T-helper 22 cell (primary cell): ENCODE measurements around the gene LILRB3.
"Not testable (repeated sequence)": the region's sequence is repeated elsewhere in the genome, so short reads cannot be mapped to it uniquely, and the experiment has no call there.

Experiments used
- DNase-seq: peaks from one replicate; pipeline ENCODE4 v3.0.0-alpha.2; 2020; ENCODE audit warnings: low read depth

LILRB3 gene

GRCh38 chr19:54222474-54223276, at the start of gene LILRB3:
TSS of gene LILRB3 (minus strand) at chr19:54223007. CDS start at chr19:54222976, 31 bp downstream.
- not testable (repeated sequence) for DNase-seq

- not testable (repeated sequence) for DNase-seq
Observed at GRCh38 chr19:54272181-54272580, 49.4 kb upstream of the LILRB3 start.

DNA sequence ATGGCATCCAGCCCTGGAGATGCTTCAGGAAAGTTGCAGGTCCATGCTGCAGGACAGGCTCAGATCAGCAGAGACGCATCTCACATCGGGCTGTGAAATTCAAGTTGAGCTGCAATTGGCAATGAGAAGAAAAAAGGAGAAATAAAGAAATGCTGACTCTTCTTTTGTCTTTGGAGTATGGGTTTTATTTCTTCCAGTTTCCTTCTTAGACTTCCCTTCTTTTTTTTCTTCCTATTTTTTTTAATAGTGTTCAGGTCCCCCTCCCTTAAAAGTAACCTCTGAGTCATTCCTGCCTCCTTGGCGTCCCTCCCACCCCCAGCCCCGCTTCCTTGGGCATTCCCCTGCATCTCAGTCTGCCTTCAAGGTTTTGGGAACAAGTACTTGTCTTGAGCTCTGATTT, 48.8 kb upstream of the LILRB3 start:
- not testable (repeated sequence) for DNase-seq

DNA sequence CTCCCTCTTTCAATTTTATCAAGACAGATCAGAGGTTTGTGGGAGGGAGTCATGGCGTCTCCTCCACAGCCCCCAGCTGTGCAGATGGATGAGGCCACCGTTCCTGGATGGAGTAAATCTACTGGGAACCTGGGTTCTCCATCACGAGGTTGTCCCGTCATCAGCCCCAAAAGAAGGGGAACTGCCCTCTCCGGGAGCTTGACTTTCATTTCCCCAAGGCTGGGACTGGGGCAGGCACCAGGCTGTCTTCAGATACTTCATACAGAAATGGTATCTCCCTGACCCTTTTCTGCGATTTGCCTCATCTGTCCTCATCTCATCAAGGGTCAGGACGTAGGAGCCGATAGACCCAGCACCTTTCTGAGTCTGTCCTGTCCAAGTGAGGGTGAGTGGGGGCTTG, 48.3 kb upstream of the LILRB3 start:
- no peak for DNase-seq

DNA sequence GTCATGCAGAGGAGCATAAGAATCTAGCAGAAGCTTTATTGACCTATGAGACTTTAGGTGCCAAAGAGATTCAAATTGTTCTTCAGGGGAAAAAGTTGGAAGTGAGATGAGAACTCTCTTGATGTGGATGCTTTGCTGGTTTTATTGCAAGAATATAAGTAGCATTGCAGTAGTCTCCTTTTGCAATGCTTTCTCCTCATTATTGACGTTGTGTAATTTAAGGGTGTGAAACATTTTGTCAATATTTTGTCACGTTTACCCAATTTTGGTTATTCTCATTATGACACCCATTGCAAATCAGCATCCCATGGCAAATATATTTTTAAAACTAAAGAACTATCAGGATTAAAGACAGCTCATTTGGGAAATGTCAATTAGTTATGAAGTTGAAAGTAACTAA, 46.1 kb upstream of the LILRB3 start:
- DNase-seq, result no peak

GRCh38 chr19:54266133-54266532, 43.3 kb upstream of the LILRB3 start:
- DNase-seq, result peak; percentile 11

GRCh38 chr19:54262470-54262869, 39.7 kb upstream of the LILRB3 start:
- DNase-seq, result no peak

DNA sequence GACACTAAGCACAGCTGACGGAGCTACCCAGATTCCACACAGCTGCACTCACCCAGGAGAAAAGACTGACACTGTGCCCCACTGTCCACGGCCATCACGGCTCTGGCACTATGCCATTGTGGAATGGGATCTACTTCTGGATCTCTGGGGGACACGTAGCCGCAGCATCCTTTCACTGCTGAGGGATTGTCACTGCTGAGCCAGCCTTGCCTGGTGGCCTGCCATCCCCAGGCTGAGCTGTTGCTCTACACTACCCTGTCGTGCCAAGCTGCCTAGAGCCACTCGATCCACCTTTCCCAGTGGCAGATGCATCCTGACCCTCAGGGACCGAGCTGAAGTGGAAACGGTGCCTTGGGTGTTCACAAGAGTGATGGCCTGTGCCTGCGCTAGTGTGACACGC, 39.3 kb upstream of the LILRB3 start:
- no peak for DNase-seq

DNA sequence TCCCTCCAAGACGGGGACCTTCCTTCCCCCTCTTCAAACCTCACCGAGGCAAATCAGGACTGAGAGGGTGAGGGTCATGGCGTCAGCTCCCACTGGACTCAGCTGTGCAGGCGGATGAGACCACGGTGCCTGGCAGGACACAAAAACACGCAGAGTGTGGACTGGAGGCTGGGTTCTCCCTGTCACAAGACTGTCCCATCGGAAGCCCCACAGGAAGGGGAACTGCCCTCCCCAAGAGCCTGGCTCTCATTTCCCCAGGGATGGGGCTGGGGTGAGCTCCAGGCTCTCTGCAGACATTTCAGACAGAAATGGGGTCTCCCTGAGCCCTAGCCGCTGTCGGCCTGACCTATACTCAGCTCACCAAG, 34.3 kb upstream of the LILRB3 start, which contains the start of gene LILRB5:
Gene LILRB5, minus strand, starts transcription at position 158 of the 365 bp plus-strand sequence. Its CDS starts 80 bp downstream, at position 78.
- no peak for DNase-seq

DNA sequence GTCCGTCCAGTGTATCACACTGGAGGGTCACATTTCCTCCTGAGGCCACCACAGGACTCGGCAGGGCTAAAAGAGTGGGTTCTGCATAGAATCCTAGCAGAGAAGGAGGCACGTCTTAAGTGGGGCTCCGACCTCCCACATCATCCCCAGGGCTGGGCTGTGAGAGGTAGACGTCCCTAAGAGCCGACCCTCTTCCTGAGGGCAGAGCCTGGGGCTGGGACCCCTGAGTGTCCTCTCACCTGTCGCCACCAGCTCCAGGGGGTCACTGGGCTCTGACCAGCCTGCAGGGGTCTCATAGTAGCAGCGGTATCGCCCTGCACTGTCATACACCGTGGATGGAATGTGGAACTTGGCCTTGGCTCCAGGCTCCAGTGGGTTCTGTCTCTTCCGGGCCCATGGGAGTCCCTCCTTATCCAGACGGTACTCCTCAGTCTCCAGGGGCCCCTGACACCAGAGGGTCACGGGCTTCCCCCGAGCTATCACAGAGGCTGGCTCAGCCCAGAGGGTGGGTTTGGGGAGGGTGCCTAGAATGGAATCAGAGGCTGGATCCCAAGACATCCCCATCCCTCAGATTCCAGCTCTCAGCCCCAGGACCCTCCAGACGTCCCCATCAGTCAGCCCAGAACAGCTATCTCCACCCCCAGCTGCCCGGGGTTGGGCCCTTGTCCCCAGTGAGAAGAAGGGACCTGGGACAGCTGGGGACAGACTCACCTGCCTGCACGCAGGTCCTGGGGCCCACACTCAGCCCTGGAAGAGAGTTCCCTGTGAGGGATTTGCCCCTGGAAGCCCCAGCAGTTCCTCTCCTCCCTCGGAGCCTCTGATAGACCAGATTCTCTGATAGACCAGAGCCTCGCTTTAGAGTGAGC, 33.7 kb upstream of the LILRB3 start:
- no peak for DNase-seq

DNA sequence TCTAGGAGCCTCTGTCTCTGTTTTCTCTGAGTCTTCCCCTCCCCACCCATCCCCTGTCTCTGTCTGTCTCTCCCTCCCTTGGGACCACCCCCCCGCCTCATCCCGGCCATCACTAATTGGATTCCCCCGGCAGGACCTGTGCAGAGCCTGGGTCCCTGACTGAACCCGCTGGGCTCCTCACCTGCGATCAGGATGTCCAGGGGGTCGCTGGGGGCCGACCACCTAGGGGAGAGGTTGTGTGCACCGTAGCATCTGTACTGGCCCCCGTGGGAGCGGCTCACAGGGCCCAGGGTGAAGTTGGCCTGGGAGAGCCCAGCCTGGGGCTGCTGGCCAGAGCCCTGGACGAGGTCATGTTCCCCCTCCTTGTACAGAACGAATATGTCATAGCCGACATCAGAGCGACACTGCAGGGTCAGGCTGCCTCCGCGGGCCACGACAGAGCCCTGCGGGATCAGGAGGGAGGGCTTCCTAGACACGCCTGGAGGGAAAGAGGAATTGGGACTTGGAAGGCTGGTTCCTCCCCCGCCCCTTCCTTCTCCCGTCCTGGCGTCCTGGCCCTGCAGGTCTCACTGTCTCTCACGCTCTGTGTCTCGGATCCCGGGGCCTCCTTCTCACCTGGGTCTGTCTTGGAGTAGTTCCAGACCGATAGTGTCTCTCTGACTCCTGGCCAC, 32.4 kb upstream of the LILRB3 start:
- no peak for DNase-seq

GRCh38 chr19:54254195-54254906, 31.5 kb upstream of the LILRB3 start:
- no peak for DNase-seq

DNA sequence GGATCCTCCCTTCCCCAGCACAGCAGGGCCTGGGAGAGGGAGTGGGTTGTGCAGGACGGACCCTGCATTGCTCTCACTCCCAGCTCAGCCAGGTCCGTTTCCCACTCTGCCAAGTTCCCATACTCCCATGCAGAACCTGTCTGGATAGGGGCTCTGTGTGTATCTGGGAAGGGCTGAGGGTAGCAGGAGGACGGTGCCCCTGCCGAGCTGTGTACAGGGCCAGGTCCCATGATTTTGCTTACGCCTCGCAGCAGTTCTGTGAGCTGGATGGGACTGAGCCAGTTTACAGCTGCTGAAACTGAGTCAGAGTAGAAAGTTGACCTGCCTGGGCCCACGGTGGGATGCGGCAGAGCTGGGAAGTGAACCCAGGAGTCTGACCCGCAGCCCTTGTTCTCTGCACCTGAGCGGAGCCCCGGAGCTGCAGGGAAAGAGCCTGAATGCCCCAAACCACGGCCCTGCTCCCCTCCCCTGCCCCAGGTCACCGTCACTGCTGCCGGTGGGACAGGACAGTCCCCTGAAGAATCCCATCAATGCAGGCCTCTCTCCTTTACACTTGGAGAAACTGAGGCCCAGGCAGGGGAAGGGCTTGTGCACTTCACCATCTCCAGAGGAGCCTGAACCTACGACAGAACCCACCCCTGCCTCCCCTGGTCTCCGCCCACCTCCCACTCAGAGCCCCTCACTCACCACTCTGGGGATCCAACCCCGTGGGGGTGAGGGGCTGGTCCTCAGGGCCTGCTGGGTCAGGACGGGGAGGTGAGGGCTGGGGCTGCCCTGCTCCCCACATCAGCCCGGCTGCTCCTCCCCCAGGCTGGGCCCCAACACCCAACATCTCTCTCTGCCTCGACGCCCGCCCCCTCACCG, 30.8 kb upstream of the LILRB3 start:
- no peak for DNase-seq

DNA sequence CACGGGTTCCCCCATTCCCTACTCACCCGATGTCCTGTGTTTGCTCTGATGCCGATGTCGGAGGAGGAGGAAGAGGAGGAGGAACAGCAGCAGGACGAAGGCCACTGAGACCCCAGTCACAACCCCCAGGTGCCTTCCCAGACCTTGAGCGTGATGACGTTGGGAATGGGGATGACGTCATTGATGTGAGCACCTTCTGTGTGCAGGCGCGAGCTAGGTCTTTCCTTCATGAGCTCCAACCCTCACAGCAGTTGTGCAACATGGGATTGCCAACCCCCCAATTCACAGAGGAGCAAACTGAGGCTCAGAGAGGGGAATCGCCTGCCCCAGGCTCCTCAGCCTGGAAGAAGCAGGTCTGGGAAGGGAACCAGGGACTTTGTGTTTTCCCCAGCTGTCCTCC, 30.0 kb upstream of the LILRB3 start:
- DNase-seq, result no peak

DNA sequence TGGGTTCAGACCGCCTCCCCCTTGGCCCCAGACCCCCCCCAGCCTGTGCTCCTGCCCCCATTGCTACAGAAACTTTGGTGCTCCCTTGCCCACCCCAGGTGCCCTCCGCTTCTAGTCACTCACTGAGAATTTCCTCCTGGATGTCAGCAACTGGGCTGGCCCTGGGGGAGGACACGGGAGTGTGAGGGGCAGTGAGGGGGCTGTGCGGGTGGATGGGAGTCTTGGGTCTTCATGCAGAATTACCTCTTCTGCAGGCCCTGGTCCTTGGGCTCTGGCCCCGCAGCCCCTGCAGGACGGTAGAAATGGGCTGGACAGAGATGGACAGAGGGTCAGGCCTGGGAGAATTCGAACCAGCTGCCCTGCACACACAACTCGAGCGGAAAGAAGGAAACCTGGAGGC, 29.4 kb upstream of the LILRB3 start:
- DNase-seq, result no peak

DNA sequence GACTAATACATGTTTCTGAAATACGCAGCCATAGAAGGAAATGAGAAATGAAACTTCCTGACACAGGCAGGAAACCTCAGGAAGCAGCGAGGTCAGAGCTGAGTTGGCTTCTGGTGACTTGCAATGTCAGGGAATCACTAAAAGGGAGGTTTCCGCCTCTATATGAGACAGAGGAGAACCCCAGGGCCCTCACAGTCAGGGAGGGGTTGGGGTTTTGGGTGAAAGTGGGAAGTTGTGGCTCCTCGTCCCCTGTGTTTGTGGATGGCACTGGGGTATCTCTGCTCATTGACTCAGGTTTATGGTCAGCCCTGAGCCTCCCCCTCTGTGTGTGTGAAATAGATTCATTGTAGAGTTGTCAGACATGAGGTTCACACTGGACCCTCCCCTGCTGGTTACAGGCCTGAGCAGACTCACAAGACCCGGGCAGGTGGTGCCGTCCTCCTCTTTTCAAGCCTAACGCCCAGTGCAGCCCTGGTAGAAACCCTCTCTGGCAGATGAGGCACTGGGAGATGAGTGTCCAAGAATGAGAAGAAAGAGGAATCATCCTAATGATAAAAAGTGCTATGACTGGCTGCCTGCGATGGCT, 25.3 kb upstream of the LILRB3 start:
- no peak for DNase-seq

- DNase-seq, result no peak
Observed at GRCh38 chr19:54247106-54247930, 24.5 kb upstream of the LILRB3 start.

- no peak for DNase-seq
Observed at GRCh38 chr19:54245936-54246335, 23.1 kb upstream of the LILRB3 start.

- not testable (repeated sequence) for DNase-seq
Observed at GRCh38 chr19:54243809-54244208, 21.0 kb upstream of the LILRB3 start.

- DNase-seq, result not testable (repeated sequence)
Observed at GRCh38 chr19:54242646-54243045, 19.8 kb upstream of the LILRB3 start, which contains the start of gene LILRA6. TSS of gene LILRA6 (minus strand) at chr19:54242790.
